HG03039 (cell line): ENCODE results near the gene MDC1.
A peak's percentile ranks its signal among the peaks of the same experiment; 100 is the strongest.
"Not testable (repeated sequence)": the region's sequence is repeated elsewhere in the genome, so short reads cannot be mapped to it uniquely, and the experiment has no call there.

Experiments used
- ATAC-seq: cut with Tn5 transposase; IDR thresholded peaks from one replicate; pipeline ENCODE4 v1.9.1; 2021; ENCODE audit warnings: mild to moderate bottlenecking, moderate library complexity; ENCODE audit not compliant: unreplicated experiment

Gene MDC1

GRCh38 chr6:30683183-30683979 is 33.7 kb downstream of the MDC1 start:
- ATAC-seq: no peak

- ATAC-seq: no peak
These were observed 34.7 kb downstream of the MDC1 start for GRCh38 chr6:30682143-30683117.

- no peak for ATAC-seq
These were observed 35.3 kb downstream of the MDC1 start for GRCh38 chr6:30681766-30682142.

GRCh38 chr6:30679765-30680535 is 37.1 kb downstream of the MDC1 start:
- ATAC-seq: no peak

GRCh38 chr6:30678964-30679726 is 37.9 kb downstream of the MDC1 start:
- no peak for ATAC-seq

- ATAC-seq: no peak
These were observed 40.3 kb downstream of the MDC1 start for GRCh38 chr6:30676660-30677285.

- peak; percentile 60 for ATAC-seq
These were observed 44.4 kb downstream of the MDC1 start, which contains the start of gene DHX16 for GRCh38 chr6:30672445-30673253. Gene DHX16 (minus strand): TSS chr6:30673006. CDS start chr6:30672841, 165 bp downstream.

- ATAC-seq: no peak
These were observed 46.1 kb downstream of the MDC1 start for GRCh38 chr6:30670760-30671527.

- ATAC-seq: not testable (repeated sequence)
These were observed 50.8 kb downstream of the MDC1 start for GRCh38 chr6:30666300-30666699.

GRCh38 chr6:30664994-30665767 is 51.9 kb downstream of the MDC1 start:
- ATAC-seq: no peak

GRCh38 chr6:30657922-30658321 is 59.2 kb downstream of the MDC1 start:
- ATAC-seq: not testable (repeated sequence)

- ATAC-seq: no peak
These were observed 59.6 kb downstream of the MDC1 start for GRCh38 chr6:30657454-30657853.

- no peak for ATAC-seq
These were observed 60.6 kb downstream of the MDC1 start for GRCh38 chr6:30656513-30656912.

GRCh38 chr6:30655743-30656094 is 61.4 kb downstream of the MDC1 start:
- ATAC-seq: no peak

- ATAC-seq: no peak
These were observed 62.0 kb downstream of the MDC1 start for GRCh38 chr6:30654798-30655742.

- ATAC-seq: no peak
These were observed 65.9 kb downstream of the MDC1 start for GRCh38 chr6:30651143-30651542.
